NCI-H1417 (cell line): ENCODE data around the gene AKR7A2.

Experiments used
- DNase-seq, 3 experiments: peaks; one replicate each; lab custom pipeline; 2025; lab: John Stamatoyannopoulos, UW

Gene AKR7A2

DNA sequence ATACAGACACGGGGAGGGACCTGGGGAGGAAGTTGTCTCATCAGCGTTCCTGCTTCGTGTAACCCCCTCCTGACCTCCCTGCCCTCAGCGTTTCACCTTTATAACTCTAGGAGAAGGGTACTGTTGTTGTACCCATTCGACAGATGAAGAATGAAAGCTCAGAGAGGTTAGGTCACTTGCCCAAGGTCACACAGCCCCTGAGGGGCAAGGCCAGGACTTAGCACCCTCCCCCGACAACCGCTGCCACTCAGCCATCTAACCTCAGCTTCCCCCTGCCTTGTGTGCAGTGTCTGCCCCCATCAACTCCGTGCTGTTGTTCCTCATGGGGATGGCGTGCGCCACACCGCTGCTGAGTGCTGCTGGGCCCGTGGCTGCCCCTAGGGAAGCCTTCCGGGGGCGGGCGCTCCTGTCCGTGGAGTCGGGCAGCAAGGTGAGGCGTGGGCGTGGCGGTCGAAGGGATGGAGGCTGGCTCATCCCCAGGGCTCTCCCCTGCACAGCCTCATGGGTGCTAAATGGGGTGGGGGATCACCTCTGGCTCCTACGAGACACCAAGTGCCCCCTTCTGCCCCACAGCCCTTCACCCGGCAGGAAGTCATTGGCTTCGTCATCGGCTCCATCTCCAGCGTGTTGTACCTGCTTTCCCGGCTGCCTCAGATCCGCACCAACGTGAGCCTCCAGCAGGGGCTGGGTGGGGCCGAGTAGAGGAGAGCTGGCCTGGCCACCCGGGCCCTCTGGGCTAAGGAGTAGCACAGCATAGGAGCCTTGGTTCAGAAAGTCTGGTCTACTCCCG is 14.2 kb upstream of the AKR7A2 start:
- no peak for DNase-seq

DNA sequence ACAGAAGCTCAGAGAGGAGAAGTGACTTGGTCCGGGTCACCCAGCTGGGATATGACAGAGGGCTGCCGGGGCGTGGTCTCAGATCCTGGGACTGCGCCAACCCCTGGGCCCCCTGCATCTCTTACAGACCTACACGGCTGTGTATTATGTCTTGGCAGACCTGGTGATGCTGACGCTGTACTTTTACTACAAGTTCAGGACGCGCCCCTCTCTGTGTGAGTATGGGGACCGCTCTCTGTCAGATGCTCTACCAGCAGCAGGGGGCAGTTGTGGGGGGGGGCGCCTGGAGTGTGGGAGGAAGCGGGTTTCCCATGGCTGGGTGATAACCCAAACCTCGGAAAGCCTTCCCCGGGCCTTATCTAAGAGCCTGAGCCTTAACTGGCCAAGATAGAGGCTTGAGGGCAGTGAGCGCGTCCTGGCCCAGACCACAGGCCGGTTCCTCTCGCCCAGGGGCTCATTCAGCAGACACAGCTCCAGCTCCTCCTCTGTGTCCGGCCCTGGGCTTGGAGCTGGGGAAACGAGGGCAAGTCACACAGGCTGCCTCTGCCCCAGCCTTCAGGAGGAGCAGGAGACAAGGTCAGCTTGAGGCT is 13.5 kb upstream of the AKR7A2 start:
- no peak for DNase-seq

DNA sequence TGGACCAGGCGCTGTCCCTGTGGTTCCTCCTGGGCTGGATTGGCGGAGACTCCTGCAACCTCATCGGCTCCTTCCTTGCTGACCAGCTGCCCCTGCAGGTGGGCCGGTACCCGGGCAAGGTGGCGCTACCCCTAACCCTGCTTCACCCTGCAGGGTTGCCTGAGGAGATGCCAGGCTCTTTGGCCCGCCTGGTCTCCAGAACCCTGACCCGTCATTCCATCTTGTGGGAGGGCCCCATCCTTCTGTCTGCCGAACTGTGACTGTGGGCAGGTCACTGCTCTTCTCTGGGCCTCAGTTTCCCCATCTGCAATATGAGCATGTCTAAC is 12.7 kb upstream of the AKR7A2 start:
- no peak for DNase-seq

DNA sequence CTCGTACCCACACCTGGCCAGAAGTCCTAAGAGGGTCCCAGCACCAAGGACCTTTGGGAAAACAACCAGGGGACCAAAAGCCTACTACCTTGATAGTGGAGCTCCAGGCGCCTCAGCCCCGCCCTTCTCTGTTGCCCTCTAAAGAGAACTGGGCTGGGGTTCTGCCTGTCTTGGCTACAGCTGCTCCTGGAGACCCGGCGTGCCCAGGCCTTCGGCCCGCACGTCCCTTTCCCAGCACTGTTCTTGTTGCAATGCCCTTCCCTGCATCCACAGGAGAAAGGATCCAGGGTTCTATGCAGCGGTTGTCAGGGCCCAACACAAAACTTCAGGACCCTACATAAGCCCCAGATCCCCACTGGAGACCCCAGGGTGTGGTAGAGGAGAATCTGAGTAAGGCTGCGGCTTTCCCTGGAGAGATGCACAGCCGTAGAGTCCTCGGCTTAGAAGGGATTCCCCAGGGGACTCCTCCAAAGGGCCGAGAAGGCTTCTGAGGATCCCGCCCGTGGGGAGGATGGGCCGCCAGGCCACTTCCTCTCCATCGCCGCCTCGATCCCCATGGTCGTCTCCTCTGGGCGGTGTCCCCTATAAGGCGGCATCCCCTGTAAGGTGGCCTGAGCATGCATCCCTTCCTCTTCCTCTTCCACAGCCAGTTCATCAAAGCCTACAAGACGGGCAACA is 12.2 kb upstream of the AKR7A2 start:
- no peak for DNase-seq

DNA sequence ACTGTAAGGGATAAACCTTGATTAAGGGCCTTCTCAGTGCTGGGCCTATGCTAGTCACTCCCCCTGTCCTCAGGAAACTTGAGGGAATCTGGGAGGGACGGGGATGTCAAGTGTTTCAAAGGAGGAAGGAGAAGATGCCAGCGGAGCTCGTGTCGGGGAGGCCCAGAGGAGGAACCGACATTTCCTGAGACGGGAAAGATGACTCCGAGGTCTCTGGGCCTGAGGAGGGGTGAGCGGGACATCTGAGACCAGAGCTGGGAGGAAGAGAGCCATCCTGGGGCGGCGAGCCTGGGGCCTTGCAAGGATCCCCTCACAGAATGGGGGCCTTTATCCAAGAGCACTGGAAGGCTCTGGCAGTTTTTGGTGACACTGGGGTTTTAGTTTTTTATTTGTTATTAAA is 10.5 kb upstream of the AKR7A2 start:
- no peak for DNase-seq

DNA sequence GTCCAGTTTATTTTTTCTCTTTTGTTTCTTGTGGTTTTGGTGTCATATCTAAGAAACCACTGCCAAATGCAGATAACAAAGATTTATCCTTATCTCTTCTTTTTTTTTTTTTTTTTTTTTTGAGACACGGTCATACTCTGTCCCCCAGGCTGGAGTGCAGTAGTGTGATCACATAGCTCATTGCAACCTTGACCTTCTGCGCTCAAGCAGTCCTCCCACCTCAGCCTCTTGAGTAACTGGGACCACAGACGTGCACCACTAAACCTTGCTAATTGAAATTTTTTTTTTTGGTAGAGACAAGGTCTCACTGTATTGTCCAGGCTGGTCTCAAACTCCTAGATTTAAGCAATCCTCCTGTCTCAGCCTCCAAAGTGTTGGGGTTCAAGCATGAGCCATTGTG is 9.1 kb upstream of the AKR7A2 start:
- no peak for DNase-seq

DNA sequence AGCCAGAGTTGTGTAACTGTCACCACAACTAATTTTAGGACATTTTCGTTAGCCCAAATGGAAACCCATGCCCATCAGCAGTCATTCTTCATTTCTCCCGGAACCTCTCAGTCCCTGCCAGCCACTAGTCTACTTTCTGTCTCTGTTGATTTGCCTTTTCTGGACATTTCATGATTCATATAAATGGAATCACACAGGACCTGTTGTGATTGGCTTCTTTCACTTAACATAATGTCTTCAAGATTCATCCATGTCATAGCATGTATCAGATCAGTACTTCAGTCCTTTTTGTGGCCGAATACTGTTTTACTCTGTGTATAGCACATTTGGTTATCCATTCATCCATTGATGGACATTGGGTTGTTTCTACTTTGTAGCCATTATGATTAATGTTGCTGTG is 7.3 kb upstream of the AKR7A2 start:
- DNase-seq: no peak

DNA sequence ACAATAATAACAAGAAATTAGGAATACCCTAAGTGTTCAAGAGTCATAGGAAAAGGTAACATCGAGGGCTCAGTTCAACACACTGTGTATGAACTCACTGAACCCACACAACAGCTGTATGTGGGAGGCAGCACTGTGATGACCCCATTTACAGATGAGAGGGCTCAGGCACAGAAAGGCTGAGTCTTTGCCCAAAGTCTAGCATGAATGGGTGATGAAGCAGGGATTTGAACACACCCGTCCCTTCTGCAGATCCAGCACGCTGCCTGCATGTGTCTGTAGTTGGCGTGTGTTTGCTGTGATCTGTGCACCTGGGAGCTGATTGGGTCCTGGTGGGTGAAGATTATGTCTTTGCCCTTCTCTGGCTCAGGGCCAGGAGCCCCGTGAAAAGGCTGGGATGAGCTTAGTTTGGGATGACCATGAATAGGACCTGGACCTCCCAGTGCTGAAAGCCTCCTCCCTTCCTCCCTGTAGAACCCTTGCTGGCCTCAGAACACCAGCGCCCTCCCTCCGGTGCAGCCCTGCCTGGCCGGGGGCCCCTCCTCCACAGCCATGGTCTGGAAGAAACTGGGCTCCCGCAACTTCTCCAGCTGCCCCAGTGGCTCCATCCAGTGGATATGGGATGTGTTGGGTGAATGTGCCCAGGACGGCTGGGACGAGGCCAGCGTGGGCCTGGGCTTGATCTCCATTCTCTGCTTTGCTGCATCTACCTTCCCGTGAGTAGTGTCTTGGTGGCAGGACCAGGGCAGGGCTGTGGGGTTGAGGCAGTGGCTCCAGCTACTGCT is 5.4 kb upstream of the AKR7A2 start:
- DNase-seq: no peak

DNA sequence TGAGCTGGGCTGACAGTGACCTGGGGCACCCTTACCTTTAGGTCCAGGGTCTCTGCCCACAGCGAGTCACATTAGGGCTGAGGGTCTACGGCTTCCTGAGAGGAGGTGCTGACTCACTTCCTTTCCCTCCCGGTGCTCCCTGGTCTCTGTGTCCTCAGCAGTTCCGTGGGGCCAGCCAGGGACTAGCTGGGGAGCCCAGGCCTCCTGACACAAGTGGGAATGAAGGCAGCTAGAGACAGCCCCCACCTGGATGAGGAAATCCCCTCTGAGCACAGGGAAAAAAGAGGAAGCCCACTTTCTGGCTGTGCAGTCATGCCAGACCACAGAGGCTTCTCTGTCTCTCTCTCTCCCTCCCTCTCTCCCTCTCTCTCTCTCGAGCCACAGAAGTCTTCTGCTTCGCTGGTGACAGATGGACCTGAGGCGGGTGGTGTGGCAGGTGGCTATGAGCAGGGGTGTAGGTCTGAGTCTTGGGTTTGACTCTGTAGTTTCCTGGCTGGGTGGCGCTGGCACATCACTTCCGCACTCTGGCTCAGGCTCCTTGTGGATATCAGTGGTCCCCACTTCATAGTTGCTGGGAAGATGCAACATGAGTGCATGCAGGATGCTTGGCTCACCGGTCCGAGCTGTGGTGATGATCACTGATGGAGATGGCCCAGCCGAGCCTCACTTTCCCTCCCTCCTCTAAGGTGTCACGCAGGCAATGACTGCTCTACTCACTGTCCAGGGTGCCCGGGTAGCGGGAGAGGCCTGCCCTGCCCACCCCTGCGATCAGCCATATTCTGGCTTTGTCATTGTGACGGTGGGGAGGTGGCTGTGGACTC is 3.6 kb upstream of the AKR7A2 start:
- DNase-seq: no peak

DNA sequence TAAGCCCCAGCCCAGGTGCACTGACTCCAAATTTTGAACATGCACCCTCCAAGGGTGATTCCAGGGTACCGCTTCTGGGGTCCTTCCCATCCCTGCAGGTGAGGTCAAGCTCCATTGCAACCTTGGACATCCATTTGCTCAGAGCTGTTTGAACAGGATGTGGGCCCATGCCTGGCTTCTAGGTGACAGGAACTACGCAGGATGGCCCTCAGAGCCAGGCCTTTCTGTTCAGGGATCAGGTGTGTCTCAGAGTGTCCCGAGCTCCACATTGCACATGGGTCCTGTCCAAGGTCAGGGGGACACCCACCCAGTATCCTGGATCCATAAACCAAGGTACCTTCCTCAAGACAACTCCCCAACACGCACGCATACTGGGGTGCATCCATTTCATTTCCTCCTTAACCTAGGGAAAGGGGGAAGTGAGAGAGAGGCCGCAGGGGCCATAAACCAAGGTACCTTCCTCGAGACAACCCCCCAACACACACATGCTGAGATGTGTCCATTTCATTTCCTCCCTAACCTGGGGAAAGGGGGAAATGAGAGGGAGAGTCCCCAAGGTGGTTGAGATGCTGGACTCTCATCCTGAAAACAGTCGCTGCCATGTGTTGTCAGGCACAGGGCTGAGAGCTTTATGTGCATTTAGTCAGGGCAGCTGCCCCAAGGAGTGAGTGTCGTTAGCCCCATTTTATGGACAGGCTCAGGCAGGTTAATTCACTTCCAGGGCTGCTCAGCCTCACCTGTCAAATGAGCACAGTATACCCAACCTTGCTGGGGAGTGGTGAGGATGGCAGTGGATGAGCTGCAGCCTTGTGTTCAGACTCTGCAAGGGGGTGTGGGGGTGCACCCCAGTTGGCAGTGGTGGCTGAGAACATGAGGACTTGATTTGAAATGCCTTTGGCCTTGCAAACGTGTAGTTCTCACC is 2.3 kb upstream of the AKR7A2 start:
- DNase-seq: no peak

DNA sequence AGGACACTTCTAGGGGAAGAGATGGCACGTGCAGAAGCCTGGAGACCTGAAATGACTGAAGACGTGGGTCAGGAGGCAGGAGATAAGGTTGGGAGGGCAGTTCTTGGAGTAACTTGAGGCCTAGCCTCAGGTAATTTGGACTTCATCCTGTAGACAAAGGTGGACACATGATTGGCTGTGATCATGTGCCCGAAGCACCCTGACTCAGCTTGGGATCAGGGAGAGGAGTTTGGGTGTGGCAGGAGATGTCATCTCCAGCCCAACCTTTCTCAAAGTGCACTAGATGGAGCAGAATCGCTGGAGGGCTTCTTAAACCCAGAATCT is 1.7 kb upstream of the AKR7A2 start:
- DNase-seq: no peak

DNA sequence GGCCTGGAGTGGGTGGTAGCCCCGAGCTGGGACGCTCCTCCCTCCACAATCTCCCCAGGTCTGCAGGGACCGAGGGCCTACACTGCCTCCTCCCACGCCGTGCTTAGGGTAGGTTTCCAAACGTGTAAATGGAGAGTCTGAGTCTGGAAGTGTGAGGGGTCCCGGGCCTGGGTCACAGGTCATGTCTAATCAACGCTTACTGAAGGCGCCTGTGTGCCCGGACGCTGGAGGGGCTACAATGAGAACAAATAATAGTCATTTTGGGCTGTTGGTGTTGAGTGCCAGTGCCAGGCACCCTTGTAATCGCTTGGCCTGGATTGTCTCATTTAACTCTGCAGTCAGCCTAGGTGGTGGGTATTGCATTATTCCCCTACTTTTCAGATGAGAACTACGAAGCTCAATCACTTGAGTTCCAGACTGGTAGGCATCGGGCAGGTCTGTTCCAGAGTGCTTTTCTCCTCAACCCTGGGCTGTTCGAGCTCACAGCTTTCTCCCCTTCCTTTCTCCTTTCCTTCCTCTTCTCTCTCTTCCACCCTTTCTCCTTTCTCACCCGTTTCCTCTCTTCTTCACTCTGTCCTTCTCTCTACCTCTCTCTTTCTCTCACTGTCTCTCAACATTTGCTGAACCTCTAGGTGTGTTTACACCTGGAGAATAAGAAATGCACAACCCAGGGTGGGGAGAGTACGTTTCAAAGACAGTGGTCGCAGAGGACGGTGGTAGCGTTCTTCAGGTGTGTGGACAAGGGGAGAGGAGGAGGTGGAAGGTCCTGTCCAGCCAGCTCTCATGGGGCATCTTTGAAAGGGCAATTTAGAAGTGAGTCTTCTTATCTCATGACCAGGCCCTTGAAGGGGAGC is 1.1 kb upstream of the AKR7A2 start:
- peak in 1 of 3 experiments; percentile 25 for DNase-seq

DNA sequence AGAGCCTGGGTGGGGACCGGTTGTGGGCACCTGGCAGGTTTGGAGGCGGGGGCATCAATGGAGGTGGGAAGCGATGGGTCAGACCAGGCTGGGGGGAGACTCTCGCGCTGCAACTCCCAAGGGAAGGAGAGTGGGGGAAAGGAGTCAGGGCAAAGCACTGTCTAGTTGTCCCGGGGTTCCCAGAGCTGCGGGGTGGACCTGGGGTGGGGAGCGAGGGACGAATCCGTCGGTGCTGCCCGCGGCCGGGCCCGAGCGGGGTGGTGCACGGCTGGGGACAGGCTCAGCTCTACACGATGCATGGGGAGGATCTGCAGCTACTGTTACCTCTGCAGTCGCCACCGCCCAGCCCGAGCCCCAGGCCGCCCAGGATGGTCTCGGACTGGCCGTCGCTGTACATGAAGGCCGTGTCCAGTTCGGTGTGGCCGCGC is 427 bp downstream of the AKR7A2 start:
- DNase-seq: peak in 2 of 3 experiments; percentile 74 to 77

DNA sequence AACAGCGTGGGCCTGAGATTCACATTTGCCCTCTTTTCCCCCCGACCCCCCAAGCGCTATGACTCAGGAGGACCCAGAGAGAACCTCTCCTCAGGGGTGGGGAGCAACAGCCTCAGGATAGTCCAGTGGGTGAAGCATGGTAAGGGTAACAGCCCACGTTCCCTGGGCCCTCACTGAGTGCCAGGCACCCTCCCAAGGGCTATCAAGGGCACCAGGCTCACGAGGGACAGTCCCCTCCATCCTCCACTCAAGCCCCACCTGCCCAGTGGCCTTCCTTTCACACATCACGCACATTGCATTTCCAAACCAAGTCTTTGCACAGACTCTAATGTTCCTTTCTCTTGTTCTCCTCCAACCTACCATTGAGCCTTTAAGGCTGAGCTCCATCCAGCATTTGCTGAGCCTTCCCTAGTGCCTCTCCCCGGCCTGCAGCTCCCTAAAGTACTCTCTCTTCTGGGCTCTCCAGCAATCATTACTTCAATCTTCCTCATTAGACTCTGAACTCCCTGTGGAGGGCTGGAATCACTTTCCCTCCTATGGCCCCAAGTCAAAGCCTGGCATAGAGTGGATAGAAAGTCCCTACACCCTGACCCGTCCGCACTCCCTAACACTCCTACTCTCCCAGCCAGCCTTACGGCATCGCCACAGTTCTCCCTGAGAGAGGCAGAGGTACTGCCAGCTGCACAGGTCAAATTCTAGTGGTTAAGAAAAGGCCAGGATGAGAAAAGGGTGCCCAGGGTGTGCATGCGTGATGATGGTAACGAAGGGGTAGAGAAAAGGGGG is 1.0 kb downstream of the AKR7A2 start:
- peak in 2 of 3 experiments; percentile 68 to 75 for DNase-seq

DNA sequence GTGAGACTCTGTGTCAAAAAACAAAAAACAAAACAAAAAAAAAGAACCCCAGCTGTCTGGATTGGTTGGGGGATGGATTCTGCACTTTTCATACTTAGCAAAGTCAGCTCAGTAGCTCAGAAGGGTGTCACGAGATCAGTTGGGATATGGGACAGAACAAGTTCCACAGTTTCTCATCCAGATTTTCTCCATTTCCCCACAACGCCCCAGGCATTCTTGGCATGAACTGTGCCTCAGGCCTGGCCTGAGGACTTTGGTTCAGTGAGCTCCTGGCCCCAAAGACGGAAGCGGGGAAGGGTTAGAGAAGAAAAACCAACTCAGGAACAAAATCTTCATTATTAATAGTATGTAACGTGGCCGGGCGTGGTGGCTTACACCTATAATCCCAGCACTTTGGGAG is 1.9 kb downstream of the AKR7A2 start:
- DNase-seq: no peak

DNA sequence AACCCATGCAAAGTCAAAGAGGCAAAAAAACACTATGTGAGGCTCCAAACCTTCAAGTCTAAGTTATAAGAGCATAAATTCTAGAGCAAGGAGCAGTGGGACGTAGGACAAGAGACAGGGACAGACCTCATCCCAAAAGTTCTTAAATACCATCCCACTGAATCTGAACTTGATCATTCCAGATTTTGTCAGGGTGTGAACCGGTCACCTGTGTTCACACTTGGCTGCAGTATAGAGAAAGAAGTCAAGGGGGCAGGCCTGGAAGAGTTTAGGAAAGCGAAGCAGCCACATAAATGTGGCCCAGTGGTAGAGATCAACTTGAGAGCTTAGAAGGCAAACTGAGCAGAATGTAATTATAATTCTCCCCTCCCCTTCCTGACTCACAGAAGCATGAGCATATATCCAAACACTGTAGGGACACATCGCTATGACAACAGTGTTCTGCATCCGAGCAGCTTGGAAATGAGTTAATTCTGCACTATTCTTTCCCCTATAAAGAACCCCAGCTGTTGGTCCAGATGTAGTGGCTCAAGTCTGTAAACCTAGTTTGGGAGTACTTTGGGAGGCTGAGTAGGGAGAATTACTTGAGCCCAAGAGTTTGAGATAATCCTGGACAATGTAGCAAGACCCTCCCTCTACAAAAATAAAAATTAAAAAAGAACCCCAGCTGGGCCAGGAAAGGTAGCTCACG is 2.7 kb downstream of the AKR7A2 start:
- no peak for DNase-seq

DNA sequence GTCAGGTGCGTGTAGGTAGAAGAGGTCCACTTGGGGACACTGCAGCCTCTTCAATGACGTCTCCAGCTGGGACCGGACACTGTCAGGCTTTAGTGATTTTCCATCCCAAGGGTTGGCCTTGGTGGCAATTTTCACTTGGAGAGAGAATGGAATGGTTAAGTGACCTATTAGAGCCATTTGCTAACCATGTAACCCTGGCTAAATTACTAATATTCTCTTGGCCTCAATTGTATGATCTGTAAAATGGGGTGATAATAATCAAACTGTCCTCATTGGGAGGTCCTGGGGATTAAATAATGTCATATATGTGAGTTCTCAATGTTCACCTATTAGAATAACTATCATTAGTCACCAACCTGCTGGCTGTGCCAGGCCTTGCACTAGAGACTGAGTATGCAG is 3.4 kb downstream of the AKR7A2 start:
- no peak for DNase-seq

DNA sequence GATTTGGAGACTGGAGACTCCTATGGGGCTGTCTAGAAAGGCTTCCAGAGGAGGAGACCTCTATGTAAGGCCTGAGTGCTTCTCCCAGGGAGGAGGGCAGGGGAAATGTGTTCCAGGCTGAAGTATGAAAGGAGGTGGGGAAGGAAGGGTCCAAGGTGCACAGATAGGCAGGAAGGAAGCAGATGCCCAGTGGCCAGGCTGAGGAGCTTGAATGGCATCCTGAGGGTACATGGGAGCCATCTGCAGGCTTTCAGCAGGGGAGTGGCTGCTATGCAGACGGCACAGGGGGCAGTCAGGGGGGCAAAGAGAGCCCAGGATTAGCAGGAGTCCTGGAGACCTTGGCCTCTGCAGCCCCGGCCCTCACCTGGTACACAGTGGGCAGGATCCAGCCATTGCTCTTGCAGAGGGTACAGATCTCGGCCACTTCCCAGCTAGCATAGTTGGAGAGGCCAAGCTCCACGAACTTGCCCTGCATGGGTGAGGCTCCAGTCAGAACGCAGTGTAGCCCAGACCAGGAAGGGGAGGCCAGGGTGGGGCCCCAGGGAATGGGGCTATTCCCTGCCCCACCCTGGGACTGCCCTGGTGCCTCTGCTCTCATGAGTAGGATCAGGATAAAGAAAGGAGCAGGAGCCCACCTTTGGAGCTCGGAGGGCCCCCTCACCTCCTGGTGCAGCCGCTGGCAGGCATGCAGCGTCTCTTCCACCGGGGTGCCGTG is 4.0 kb downstream of the AKR7A2 start:
- DNase-seq: no peak
